ENCODE measurements around the gene HIGD1A. TPM values are rescaled to one million over a fixed set of nuclear protein-coding genes. Genes with fewer than 3 reads are reported as not detected.

HIGD1A gene
- total and polyA plus RNA-seq, 2 of the 8 experiments (the other 6 are each of a cell fraction or from before 2014, with no cell fraction given) = 67.3 to 95.4 TPM

GRCh38 chr3:42801784-42802183 lies 2.5 kb downstream of the HIGD1A start:
- Histone ChIP-seq H3K4me1 (replicated peaks in 1 of 4; ENCODE audit: control insufficient read depth in 3 of 4, insufficient read depth in 4 of 4, low read length in 3 of 4) (peaks cover 0 to 8% (median 3%) of the 10 kb centered on the region in 4 experiments; a peak in 4 of 7 replicates), H3K79me1 (ENCODE audit: low read depth, low read length) (no peaks in the 10 kb centered on the region; the same call in 1 of the 2 replicates), H3K9me3 (ENCODE audit: insufficient read depth in 2 of 2, low read depth in 1 of 2, low read length in 1 of 2) (no peaks in the 10 kb centered on the region), H3K23me2 (ENCODE audit: low read depth, low read length) (peaks cover 10% of the 10 kb centered on the region; the same call in 1 of the 2 replicates), H3K56ac (replicated peaks; ENCODE audit: insufficient read length, low read depth, low read length) (no peak overlapping the region), H3K79me2 (ENCODE audit: control insufficient read depth in 1 of 2, insufficient read depth in 2 of 2, low read length in 2 of 2) (peaks cover 0 to 44% of the 10 kb centered on the region in 2 experiments; a peak in 3 of 4 replicates), H4K20me1 (replicated peaks in 1 of 2; ENCODE audit: control insufficient read depth in 1 of 2, insufficient read depth in 2 of 2, low read length in 2 of 2) (no peaks in the 10 kb centered on the region), H3K4me3 (ENCODE audit: extremely low read depth in 1 of 4, insufficient read depth in 2 of 4, low read depth in 3 of 4, low read length in 4 of 4) (no peak overlapping the region), H2AFZ (ENCODE audit: low read length) (no peak overlapping the region), H4K91ac (replicated peaks; ENCODE audit: insufficient read length, low read length) (no peak overlapping the region), H3K27me3 (replicated peaks in 1 of 4; ENCODE audit: control insufficient read depth in 3 of 4, extremely low read depth in 1 of 4, insufficient read depth in 3 of 4, low read length in 3 of 4) (peaks cover 0 to 9% (median 5%) of the 10 kb centered on the region in 4 experiments; a peak in 3 of 7 replicates), H4K5ac (ENCODE audit: insufficient read length, low read depth, low read length) (no peak overlapping the region), H2AK5ac (ENCODE audit: low read depth, low read length) (no peak overlapping the region), H3K36me3 (ENCODE audit: control insufficient read depth in 2 of 4, insufficient read depth in 4 of 4, low read length in 3 of 4) (no peaks in the 10 kb centered on the region; a peak in 1 of 8 replicates), H3K23ac (ENCODE audit: insufficient read length) (no peak overlapping the region), H2BK5ac (ENCODE audit: low read depth, low read length) (no peak overlapping the region), H3K18ac (ENCODE audit: extremely low read depth, low read length) (no peak overlapping the region), H3K9ac (replicated peaks in 1 of 4; ENCODE audit: extremely low read depth in 1 of 4, low read depth in 3 of 4, low read length in 3 of 4) (no peak overlapping the region), H3K14ac (ENCODE audit: insufficient read length) (no peak overlapping the region), H3K4ac (replicated peaks; ENCODE audit: insufficient read length, low read depth, low read length) (no peak overlapping the region), H3K27ac (ENCODE audit: low read depth, low read length) (no peak overlapping the region), H2BK120ac (replicated peaks; ENCODE audit: low read depth, low read length) (no peak overlapping the region), H2BK20ac (ENCODE audit: low read length) (no peak overlapping the region), H4K8ac (ENCODE audit: extremely low read depth, insufficient read depth, low read length) (no peak overlapping the region), H3K4me2 (ENCODE audit: insufficient read depth in 1 of 2, low read depth in 2 of 2, low read length in 2 of 2) (no peak overlapping the region), H2BK12ac (ENCODE audit: low read depth, low read length) (no peak overlapping the region), H2BK15ac (ENCODE audit: low read length) (no peak overlapping the region)
- DNase-seq (ENCODE audit: low read depth in 1 of 2, low spot score in 2 of 2) = no peak
- 91% methylated on average over 4 of the region's 4 CpGs; no CpG with 5 or more reads in 1 of the 2 experiments for whole genome bisulfite sequencing, 2 experiments (ENCODE audit: extremely low coverage in 1 of 2, insufficient coverage in 1 of 2, insufficient read length in 1 of 2, insufficient replicate concordance in 2 of 2, low coverage in 1 of 2, low lambda C conversion rate in 2 of 2, missing lambda C conversion rate in 1 of 2)
- CTCF ChIA-PET (ENCODE audit: partially characterized antibody) = interaction anchor here (0.6 kb wide), 1 partner anchor 65 kb away, joined by 3 read pairs; no protein-coding TSS in a partner anchor
- no peak for FAIRE-seq
- POLR2A ChIA-PET (ENCODE audit: partially characterized antibody) = no interaction called here
- no peak for TF ChIP-seq RBBP5 (IDR thresholded peaks at IDR 0.05; ENCODE audit: borderline replicate concordance, low read depth, low read length)
- TF ChIP-seq, protein P1, sequence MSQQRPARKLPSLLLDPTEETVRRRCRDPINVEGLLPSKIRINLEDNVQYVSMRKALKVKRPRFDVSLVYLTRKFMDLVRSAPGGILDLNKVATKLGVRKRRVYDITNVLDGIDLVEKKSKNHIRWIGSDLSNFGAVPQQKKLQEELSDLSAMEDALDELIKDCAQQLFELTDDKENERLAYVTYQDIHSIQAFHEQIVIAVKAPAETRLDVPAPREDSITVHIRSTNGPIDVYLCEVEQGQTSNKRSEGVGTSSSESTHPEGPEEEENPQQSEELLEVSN (IDR thresholded peaks at IDR 0.05) = no peak
- TF ChIP-seq TAF7 (optimal IDR thresholded peaks at IDR 0.05; ENCODE audit: borderline replicate concordance, low read depth, low read length) = no peak
- TF ChIP-seq SIN3A (conservative IDR thresholded peaks at IDR 0.05 in 1 of 2, IDR thresholded peaks at IDR 0.05 in 1 of 2; ENCODE audit: low read depth in 1 of 2, low read length in 2 of 2) = no peak

Data from H1 (cell line).